GM12865 (cell line): ENCODE measurements around the gene NFATC3.

Experiments used
- DNase-seq: peaks from one replicate; pipeline ENCODE4 v3.0.0; 2010; ENCODE audit warnings: low read depth
- H3K4me3 ChIP-seq: 2 replicates; pipeline ENCODE4 v1.5.1; 2011; ENCODE audit warnings: mild to moderate bottlenecking, low read depth, low read length, control low read depth
- TF ChIP-seq, protein P1 (sequence below): IDR thresholded peaks from 2 replicates; pipeline ENCODE4 v1.5.1; 2011; ENCODE audit warnings: low read length, control low read depth, low read depth, inconsistent platforms; ENCODE audit not compliant: insufficient read depth; ENCODE audit errors: missing control alignments

The NFATC3 gene

DNA sequence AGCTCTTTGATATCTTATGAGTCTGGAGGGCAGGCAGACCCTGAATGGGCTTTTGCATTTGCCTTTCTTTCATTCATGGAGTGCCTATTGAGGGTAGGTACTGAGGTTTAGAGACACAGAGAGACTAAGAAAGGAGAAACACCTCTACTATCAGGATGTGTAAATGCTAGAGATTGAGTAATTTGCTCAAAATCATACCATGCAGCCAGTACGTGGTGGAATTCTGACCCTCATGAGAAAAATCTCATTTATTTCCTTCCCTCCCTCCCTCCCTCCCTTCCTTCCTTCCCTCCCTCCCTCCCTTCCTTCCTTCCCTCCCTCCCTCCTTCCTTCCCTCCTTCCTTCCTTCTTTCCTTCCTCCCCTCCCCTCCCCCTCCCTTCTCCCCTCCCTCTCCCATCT is 18.4 kb upstream of the NFATC3 start:
- TF ChIP-seq, protein P1, sequence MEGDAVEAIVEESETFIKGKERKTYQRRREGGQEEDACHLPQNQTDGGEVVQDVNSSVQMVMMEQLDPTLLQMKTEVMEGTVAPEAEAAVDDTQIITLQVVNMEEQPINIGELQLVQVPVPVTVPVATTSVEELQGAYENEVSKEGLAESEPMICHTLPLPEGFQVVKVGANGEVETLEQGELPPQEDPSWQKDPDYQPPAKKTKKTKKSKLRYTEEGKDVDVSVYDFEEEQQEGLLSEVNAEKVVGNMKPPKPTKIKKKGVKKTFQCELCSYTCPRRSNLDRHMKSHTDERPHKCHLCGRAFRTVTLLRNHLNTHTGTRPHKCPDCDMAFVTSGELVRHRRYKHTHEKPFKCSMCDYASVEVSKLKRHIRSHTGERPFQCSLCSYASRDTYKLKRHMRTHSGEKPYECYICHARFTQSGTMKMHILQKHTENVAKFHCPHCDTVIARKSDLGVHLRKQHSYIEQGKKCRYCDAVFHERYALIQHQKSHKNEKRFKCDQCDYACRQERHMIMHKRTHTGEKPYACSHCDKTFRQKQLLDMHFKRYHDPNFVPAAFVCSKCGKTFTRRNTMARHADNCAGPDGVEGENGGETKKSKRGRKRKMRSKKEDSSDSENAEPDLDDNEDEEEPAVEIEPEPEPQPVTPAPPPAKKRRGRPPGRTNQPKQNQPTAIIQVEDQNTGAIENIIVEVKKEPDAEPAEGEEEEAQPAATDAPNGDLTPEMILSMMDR, result no peak
- DNase-seq, result no peak
- H3K4me3 ChIP-seq, result no peak overlapping the region

DNA sequence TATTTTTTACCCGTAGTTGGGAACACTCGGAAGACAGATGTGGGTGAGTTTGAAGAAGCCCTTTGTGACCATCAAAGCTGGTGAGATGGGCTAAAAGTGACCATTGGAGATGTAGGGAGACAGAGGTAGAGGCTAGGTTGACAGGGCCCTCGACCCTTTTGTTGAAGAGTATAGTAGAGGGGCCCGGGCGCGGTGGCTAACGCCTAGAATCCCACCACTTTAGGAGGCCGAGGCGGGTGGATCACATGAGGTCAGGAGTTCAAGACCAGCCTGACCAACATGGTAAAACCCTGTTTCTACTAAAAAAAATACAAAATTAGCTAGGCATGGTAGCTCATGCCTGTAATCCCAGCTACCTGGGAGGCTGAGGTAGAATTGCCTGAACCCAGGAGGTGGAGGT is 16.2 kb upstream of the NFATC3 start:
- DNase-seq, result no peak
- H3K4me3 ChIP-seq, result no peak overlapping the region
- TF ChIP-seq, protein P1, result no peak

DNA sequence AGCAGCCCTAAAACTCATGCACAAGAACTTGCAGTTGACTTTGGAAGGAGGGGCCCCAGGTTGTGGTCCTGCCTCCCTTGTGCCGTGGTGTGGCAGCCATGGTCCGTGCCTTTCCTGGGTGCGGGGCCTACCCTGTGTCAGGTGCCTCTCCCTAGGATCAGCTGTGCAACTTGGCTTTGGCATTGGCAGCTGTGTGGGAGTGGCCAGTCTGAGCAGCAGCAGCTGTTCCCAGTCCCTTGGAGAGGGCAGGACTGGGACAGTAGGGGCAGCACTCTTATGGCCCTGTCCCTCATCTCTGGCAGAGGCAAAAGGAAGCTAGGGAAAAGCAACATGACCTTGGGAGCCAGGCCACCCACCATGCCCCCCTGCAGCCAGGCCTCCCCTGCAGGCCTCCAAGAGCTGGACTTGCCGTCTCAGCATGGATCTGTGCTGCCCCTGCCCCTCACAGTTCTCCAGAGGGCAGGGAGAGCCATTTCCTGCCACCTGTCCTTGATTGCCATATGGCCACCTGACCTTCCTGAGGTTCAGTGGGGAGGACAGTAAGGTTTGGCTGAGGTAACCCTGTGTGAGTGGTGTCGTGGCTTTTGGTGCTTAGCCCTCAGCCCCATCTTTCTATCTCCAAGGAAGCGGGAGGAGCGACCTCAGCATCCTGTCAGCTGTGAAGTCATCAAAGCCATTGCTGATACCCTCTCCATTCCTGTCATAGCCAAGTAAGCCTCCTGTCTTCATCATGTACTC is 15.5 kb upstream of the NFATC3 start:
- TF ChIP-seq, protein P1, result no peak
- DNase-seq, result no peak
- no peak overlapping the region for H3K4me3 ChIP-seq

DNA sequence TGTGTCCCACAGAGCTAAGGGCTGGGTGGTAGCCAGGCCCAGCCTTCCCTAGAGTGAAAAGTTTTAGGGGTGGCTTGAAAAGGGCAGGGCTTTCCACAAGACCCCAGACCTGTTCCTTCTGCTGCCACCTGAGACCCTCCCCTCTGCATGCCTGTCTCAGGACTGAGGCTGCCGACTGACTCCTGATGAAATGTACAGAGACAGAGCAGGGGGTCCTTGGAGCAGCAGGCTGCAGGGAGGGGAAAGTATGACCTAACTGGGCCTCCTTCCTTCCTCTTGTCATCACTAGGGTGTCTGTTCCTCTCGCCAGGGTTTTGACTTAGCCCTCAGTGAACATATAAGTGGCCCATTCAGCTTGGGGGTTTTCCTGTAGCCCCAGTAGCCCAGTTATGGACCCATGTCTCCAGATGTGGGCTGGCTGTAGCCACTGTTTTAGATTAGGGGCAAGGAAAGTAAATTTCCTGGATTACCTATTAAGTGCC is 14.9 kb upstream of the NFATC3 start:
- DNase-seq, result peak; percentile 36
- H3K4me3 ChIP-seq, result no peak overlapping the region
- TF ChIP-seq, protein P1, result no peak

DNA sequence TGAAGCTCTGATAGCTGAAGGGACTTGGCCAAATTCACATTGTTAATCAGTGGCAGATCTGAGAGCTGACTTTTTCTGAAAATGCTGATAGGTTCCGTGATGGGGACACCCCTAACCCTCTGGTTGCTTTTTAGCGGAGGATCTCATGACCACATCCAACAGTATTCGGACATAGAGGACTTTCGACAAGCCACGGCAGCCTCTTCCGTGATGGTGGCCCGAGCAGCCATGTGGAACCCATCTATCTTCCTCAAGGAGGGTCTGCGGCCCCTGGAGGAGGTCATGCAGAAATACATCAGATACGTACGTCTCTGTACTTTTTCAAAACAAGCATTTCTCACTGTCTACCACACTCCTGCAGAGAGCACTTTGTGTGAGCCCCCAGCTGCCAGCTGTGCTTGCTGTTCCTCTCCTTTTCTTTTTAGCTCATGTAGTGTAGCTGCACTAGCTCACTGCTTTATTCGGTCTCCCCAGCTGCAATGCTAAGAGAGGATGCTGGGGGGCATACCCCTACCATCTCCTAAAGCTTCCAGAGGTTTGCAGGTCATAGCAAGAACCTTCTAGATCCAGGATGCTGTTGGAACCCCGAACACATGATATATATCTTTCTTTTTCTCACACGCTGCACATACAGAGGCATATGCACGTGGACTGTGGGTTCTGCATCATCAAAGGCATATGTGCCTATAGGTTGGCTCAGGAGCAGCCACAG is 14.2 kb upstream of the NFATC3 start:
- no peak overlapping the region for H3K4me3 ChIP-seq
- DNase-seq, result peak; percentile 59
- TF ChIP-seq, protein P1, result no peak

DNA sequence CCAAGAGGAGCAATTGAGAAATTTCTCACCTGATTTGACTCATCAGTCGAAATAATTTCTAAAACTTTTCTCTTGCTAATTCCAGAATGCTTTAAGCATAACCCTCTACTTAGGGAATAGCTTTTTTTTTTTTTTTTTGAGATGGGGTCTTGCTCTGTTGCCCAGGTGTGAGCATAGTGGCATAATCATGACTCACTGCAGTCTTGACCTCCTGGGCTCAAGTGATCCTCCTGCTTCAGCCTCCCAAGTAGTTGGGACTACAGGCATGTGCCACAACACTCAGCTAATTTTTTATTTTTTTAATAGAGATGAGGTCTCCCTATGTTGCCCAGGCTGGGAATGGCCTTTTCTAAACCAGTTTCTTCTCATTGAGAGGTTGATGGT is 13.7 kb upstream of the NFATC3 start:
- TF ChIP-seq, protein P1, result no peak
- H3K4me3 ChIP-seq, result no peak overlapping the region
- DNase-seq, result no peak
